K562 (cell line): ENCODE results near the gene UFSP2. TPM values are rescaled to one million over a fixed set of nuclear protein-coding genes. Genes with fewer than 3 reads are reported as not detected.

Source experiments
- ARHGAP35 ChIP-seq: fragments of 450-650 bp; IDR thresholded peaks from 2 replicates; pipeline ENCODE4 v1.6.1; 2018; ENCODE audit not compliant: partially characterized antibody
- LARP7 ChIP-seq: fragments of 450-650 bp; IDR thresholded peaks from 2 replicates; pipeline ENCODE4 v1.6.1; 2016
- MAX ChIP-seq: sonication (generic); formaldehyde crosslinking; IDR thresholded peaks from 2 replicates; pipeline ENCODE4 v1.9.0; 2022; ENCODE audit warnings: mild to moderate bottlenecking, missing genetic modification reagents
- POLR2B ChIP-seq: fragments of 450-650 bp; IDR thresholded peaks from 2 replicates; pipeline ENCODE4 v1.6.1; 2018; ENCODE audit warnings: low read depth; ENCODE audit not compliant: partially characterized antibody
- TAF9B ChIP-seq: fragments of 450-650 bp; IDR thresholded peaks from 2 replicates; pipeline ENCODE4 v1.6.1; 2018; ENCODE audit warnings: mild to moderate bottlenecking; ENCODE audit not compliant: partially characterized antibody
- TRIM25 ChIP-seq: fragments of 450-650 bp; IDR thresholded peaks from 2 replicates; pipeline ENCODE4 v1.7.0; 2016; ENCODE audit warnings: borderline replicate concordance
- UBTF ChIP-seq, 2 experiments: IDR thresholded peaks; 2 replicates each; pipeline ENCODE4 v1.6.1; 2012; ENCODE audit warnings: improper control_type of control experiment in 2 of 2, low read depth in 2 of 2, low read length in 2 of 2, borderline replicate concordance in 1 of 2
- WHSC1 ChIP-seq: IDR thresholded peaks from one replicate; pipeline ENCODE4 v1.6.1; 2012; ENCODE audit warnings: low read length, control low read depth, inconsistent platforms
- ZBTB7A ChIP-seq: IDR thresholded peaks from 2 replicates; pipeline ENCODE4 v1.6.1; 2011; ENCODE audit warnings: low read depth, mild to moderate bottlenecking, low read length, moderate library complexity, borderline replicate concordance; ENCODE audit not compliant: control insufficient read depth
- ZC3H11A ChIP-seq: IDR thresholded peaks from 2 replicates; pipeline ENCODE4 v1.6.1; 2012; ENCODE audit warnings: low read depth, low read length, improper control_type of control experiment
- ZNF12 ChIP-seq: sonication (generic); formaldehyde crosslinking; IDR thresholded peaks from 2 replicates; pipeline ENCODE4 v1.4.0; 2020; ENCODE audit warnings: mild to moderate bottlenecking, missing genetic modification reagents
- ZNF212 ChIP-seq: fragments of 450-650 bp; formaldehyde crosslinking; IDR thresholded peaks from 2 replicates; pipeline ENCODE4 v1.4.0; 2020; ENCODE audit warnings: mild to moderate bottlenecking
- polyA plus RNA-seq, 8 experiments: library from polyadenylated mRNA; depleted of rRNA in 4 of 8; stranded (reverse) in 5 of 8; unstranded in 3 of 8; fragments of >200 nt; fragmentation: Nextera tagmentation in 2 of 8; fragmentation: Illumina TruSeq in 1 of 8; extraction: Ambion mirVana in 2 of 8; extraction: Trizol in 1 of 8; gene quantifications; 2 replicates each; pipeline versions ENCODE4 v1.2.1 to v1.2.3, GENCODE V29; 2011 to 2014; ENCODE audit warnings: inconsistent platforms in 1 of 8, missing spikeins in 1 of 8
- total RNA-seq, 7 experiments: library from RNA; depleted of rRNA in 6 of 7; stranded (reverse); fragments of >200 nt in 6 of 7; fragmentation: Illumina TruSeq in 2 of 7; extraction: Trizol in 2 of 7; gene quantifications; 2 replicates each; pipeline versions ENCODE4 v1.2.1 to v1.2.3, GENCODE V29; 2011 to 2021; ENCODE audit warnings: low replicate concordance in 1 of 7
- TF ChIP-seq, protein P1 (sequence below), 2 experiments: IDR thresholded peaks in 1 of 2; conservative IDR thresholded peaks in 1 of 2; 2 replicates each; pipeline ENCODE4 v1.6.1; 2016; ENCODE audit warnings: low read depth in 2 of 2, mild to moderate bottlenecking in 1 of 2, missing compliant biosample characterization in 1 of 2, missing genetic modification characterization in 1 of 2, moderate library complexity in 1 of 2
- TF ChIP-seq, protein P2 (sequence below): fragments of 450-650 bp; IDR thresholded peaks from one replicate; pipeline ENCODE4 v1.6.1; 2018; ENCODE audit warnings: mild to moderate bottlenecking, moderate library complexity; ENCODE audit not compliant: partially characterized antibody
- TF ChIP-seq, protein P3 (sequence below): sonication (generic); formaldehyde crosslinking; IDR thresholded peaks from 2 replicates; pipeline ENCODE4 v1.8.1; 2023; ENCODE audit warnings: mild to moderate bottlenecking, missing genetic modification reagents

The UFSP2 gene
- total and polyA plus RNA-seq, 9 of the 15 experiments (the other 6 are each of a cell fraction or from before 2014, with no cell fraction given) = 20.1 to 55.8 (median 26.6) TPM

DNA sequence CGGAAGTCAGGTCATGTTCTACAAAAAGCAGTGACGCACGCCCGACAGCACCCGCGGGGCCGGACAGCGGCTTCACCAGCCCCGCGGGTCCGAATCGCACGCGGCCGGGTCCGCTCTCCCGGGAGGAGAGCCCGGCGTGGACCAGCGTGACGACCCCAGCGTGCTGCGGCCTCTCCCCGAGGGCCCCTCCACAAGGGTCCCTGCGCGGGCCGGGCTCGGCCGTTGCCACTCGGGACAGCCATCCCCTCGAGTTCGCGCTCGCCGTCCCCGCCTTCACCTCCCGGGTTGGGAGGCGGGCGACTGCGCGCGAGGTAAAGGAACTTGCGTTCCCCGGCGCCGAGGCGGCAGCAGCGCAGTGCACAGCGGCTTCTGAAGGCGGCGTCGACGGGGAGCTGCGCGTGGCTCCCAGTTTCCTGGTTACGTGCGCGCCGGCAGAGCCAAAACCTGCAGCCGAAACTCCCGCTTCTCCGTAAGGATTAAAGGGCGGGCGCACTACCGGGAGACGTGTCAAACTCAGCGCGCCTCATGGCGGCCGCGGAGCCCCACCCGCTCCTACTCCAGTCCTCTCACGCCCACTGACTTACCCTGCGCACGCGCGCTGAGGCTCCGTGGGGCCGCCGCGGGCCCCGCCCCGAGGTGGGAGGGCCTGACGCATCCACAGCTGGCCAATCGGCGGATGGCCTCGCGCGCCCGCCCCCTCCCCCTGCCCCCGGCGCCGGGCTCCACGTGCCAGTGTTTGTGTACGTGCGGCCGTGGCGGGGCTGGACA is 29.6 kb downstream of the UFSP2 start (continued):
- TF ChIP-seq WHSC1 (no peak), POLR2B (peak; percentile 70), ZC3H11A (no peak), TRIM25 (no peak), ARHGAP35 (no peak), LARP7 (peak; percentile 62; the same call in 1 of the 2 replicates), MAX (peak; percentile 88), UBTF (IDR thresholded peaks at IDR 0.05; ENCODE audit: borderline replicate concordance in 1 of 2, low read depth in 2 of 2, low read length in 2 of 2) (no peak; a peak in 2 of 4 replicates), TAF9B (no peak), ZBTB7A (no peak; the same call in 1 of the 2 replicates), ZNF12 (CRISPR knock-in tag) (no peak; the same call in 1 of the 2 replicates), ZNF212 (no peak)
- TF ChIP-seq, protein P1, sequence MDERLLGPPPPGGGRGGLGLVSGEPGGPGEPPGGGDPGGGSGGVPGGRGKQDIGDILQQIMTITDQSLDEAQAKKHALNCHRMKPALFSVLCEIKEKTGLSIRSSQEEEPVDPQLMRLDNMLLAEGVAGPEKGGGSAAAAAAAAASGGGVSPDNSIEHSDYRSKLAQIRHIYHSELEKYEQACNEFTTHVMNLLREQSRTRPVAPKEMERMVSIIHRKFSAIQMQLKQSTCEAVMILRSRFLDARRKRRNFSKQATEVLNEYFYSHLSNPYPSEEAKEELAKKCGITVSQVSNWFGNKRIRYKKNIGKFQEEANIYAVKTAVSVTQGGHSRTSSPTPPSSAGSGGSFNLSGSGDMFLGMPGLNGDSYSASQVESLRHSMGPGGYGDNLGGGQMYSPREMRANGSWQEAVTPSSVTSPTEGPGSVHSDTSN (CRISPR knock-in tag; IDR thresholded peaks at IDR 0.05; ENCODE audit: low read depth) = no peak
- TF ChIP-seq, protein P1 (tag; conservative IDR thresholded peaks at IDR 0.05; ENCODE audit: low read depth) = no peak
- TF ChIP-seq, protein P2, sequence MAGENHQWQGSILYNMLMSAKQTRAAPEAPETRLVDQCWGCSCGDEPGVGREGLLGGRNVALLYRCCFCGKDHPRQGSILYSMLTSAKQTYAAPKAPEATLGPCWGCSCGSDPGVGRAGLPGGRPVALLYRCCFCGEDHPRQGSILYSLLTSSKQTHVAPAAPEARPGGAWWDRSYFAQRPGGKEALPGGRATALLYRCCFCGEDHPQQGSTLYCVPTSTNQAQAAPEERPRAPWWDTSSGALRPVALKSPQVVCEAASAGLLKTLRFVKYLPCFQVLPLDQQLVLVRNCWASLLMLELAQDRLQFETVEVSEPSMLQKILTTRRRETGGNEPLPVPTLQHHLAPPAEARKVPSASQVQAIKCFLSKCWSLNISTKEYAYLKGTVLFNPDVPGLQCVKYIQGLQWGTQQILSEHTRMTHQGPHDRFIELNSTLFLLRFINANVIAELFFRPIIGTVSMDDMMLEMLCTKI = no peak
- TF ChIP-seq, protein P3, sequence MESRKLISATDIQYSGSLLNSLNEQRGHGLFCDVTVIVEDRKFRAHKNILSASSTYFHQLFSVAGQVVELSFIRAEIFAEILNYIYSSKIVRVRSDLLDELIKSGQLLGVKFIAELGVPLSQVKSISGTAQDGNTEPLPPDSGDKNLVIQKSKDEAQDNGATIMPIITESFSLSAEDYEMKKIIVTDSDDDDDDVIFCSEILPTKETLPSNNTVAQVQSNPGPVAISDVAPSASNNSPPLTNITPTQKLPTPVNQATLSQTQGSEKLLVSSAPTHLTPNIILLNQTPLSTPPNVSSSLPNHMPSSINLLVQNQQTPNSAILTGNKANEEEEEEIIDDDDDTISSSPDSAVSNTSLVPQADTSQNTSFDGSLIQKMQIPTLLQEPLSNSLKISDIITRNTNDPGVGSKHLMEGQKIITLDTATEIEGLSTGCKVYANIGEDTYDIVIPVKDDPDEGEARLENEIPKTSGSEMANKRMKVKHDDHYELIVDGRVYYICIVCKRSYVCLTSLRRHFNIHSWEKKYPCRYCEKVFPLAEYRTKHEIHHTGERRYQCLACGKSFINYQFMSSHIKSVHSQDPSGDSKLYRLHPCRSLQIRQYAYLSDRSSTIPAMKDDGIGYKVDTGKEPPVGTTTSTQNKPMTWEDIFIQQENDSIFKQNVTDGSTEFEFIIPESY (CRISPR knock-in tag) = peak; percentile 88
